Measurements from ENCODE around the gene WIF1. TPM values are rescaled to one million over a fixed set of nuclear protein-coding genes. Genes with fewer than 3 reads are reported as not detected.

The WIF1 gene
- total and polyA plus RNA-seq, 2 of the 4 experiments (the other 2 are of a cell fraction), result not detected

- H3K4me2 ChIP-seq (ENCODE audit: low read depth, low read length), result no peak overlapping the region
- DNase-seq, result no peak
- no peak overlapping the region for H2BK5ac ChIP-seq (ENCODE audit: low read depth, low read length, poor library complexity, severe bottlenecking)
- no peak overlapping the region for H3K56ac ChIP-seq (ENCODE audit: extremely low read depth, insufficient read depth, low read length)
- H3K23ac ChIP-seq (ENCODE audit: low read depth, low read length), result no peak overlapping the region
- H3K9me3 ChIP-seq (ENCODE audit: control insufficient read depth, insufficient read depth, low read length), result no peaks in the 10 kb centered on the region
- H4K20me1 ChIP-seq (ENCODE audit: insufficient read depth, low read length), result no peaks in the 10 kb centered on the region
- no peak overlapping the region for H4K5ac ChIP-seq (ENCODE audit: low read depth, low read length)
- peaks cover 22% of the 10 kb centered on the region for H3K27me3 ChIP-seq (ENCODE audit: control insufficient read depth, insufficient read depth, low read length)
- no peak for TF ChIP-seq BHLHE40 (IDR thresholded peaks at IDR 0.05; ENCODE audit: low read depth, low read length)
- no peak for TF ChIP-seq USF2 (IDR thresholded peaks at IDR 0.05; ENCODE audit: low read depth, low read length)
- no peak for TF ChIP-seq MAZ (IDR thresholded peaks at IDR 0.05; ENCODE audit: borderline replicate concordance, low read depth, low read length)
- no peak for TF ChIP-seq MXI1 (IDR thresholded peaks at IDR 0.05; ENCODE audit: borderline replicate concordance, low read depth, low read length)
- H3K4me3 ChIP-seq (ENCODE audit: insufficient read depth, low read depth, low read length), result no peak overlapping the region
- H2AFZ ChIP-seq (replicated peaks; ENCODE audit: low read length, poor library complexity), result no peak overlapping the region
- H3K14ac ChIP-seq (replicated peaks; ENCODE audit: low read depth, low read length), result no peak overlapping the region
- no peak overlapping the region for H4K8ac ChIP-seq (ENCODE audit: low read depth in 2 of 2, low read length in 2 of 2)
- no CpG with 5 or more reads among the region's 2 CpGs for WGBS, 2 experiments (ENCODE audit: extremely low coverage in 2 of 2, insufficient read length in 1 of 2)
- no peak overlapping the region for H3K27ac ChIP-seq (ENCODE audit: insufficient read depth, low read length)
- H3K4me1 ChIP-seq (ENCODE audit: control insufficient read depth, insufficient read depth, low read length), result no peaks in the 10 kb centered on the region
- H3K9me1 ChIP-seq (ENCODE audit: insufficient read depth, low read length), result no peaks in the 10 kb centered on the region
- no peak overlapping the region for H2AK5ac ChIP-seq (ENCODE audit: low read depth, low read length)
- H3K36me3 ChIP-seq (ENCODE audit: control insufficient read depth, insufficient read depth, low read length), result no peaks in the 10 kb centered on the region
- no peak for ATAC-seq (ENCODE audit: low read depth)
- no peak overlapping the region for H2BK20ac ChIP-seq (ENCODE audit: low read depth, low read length)
- no peak overlapping the region for H2BK15ac ChIP-seq (ENCODE audit: low read depth, low read length)
- no peak overlapping the region for H3K9ac ChIP-seq (ENCODE audit: low read depth, low read length)
- no peak overlapping the region for H4K91ac ChIP-seq (ENCODE audit: insufficient read depth, low read depth, low read length)
- no peak overlapping the region for H2BK120ac ChIP-seq (ENCODE audit: low read depth, low read length)
- no peak overlapping the region for H2AK9ac ChIP-seq (replicated peaks; ENCODE audit: low read depth, low read length, poor library complexity)
- no peak overlapping the region for H3K18ac ChIP-seq (ENCODE audit: low read depth, low read length)
- intact Hi-C loops (cut with micrococcal nuclease), result no loop called here
- dilution Hi-C loops (cut with HindIII; ENCODE audit: low sequenced_read_pairs, unreplicated experiment), result no loop called here
- H3K4ac ChIP-seq (ENCODE audit: low read depth, low read length), result no peak overlapping the region
- in situ Hi-C loops (cut with MboI; ENCODE audit: low sequenced_read_pairs), result no loop called here
- ChIA-PET CTCF (interaction anchor here (0.6 kb wide), 2 partner anchors 28 to 266 kb away, joined by 3 to 5 read pairs; no protein-coding TSS in a partner anchor), POLR2A (ENCODE audit: unreplicated experiment) (no interaction called here)
- BruUV-seq (replicated peaks), result no TSS peak
- H3K79me1 ChIP-seq (ENCODE audit: low read depth in 1 of 2, low read length in 2 of 2), result no peaks in the 10 kb centered on the region
Measured at GRCh38 chr12:65147312-65147905, 26.3 kb upstream of the WIF1 start.

Data from IMR-90 (cell line).